ENCODE data around the gene PSMA4. TPM values are rescaled to one million over a fixed set of nuclear protein-coding genes. Genes with fewer than 3 reads are reported as not detected.

The PSMA4 gene
- total RNA-seq, 1 donor: 214 TPM

- no peak overlapping the region for H2AFZ ChIP-seq (ENCODE audit: low read length)
- H3K27me3 ChIP-seq (ENCODE audit: insufficient read depth, low read length): peaks cover 30% of the 10 kb centered on the region
- H3K36me3 ChIP-seq (ENCODE audit: insufficient read depth, low read length): no peaks in the 10 kb centered on the region
- TF ChIP-seq CTCF (IDR thresholded peaks at IDR 0.05; ENCODE audit: extremely low read depth, low read depth, low read length): no peak
- H3K4me2 ChIP-seq (ENCODE audit: insufficient read depth, low read length): no peak overlapping the region
- H4K20me1 ChIP-seq (ENCODE audit: insufficient read depth, low read length): no peaks in the 10 kb centered on the region
- no peaks in the 10 kb centered on the region for H3K9me3 ChIP-seq (ENCODE audit: low read depth, low read length)
- H3K4me1 ChIP-seq (ENCODE audit: insufficient read depth, low read length): peaks cover 6% of the 10 kb centered on the region
- no peak overlapping the region for H3K4me3 ChIP-seq (ENCODE audit: insufficient read depth, low read length)
- H3K27ac ChIP-seq (ENCODE audit: low read depth, low read length): no peak overlapping the region
- H3K79me2 ChIP-seq (ENCODE audit: insufficient read depth, low read length): no peaks in the 10 kb centered on the region
- DNase-seq (ENCODE audit: insufficient read length, low spot score, missing footprints): no peak
Observed at GRCh38 chr15:78567531-78567930, 27.3 kb downstream of the PSMA4 start.

GRCh38 chr15:78570710-78571109 lies 30.5 kb downstream of the PSMA4 start:
- H3K79me2 ChIP-seq (ENCODE audit: insufficient read depth, low read length): no peaks in the 10 kb centered on the region

GRCh38 chr15:78571382-78571781 lies 31.1 kb downstream of the PSMA4 start:
- Histone ChIP-seq H3K27me3 (ENCODE audit: insufficient read depth, low read length) (peaks cover 15% of the 10 kb centered on the region), H2AFZ (ENCODE audit: low read length) (no peak overlapping the region), H3K79me2 (ENCODE audit: insufficient read depth, low read length) (no peaks in the 10 kb centered on the region), H3K4me2 (ENCODE audit: insufficient read depth, low read length) (no peak overlapping the region), H3K4me3 (ENCODE audit: insufficient read depth, low read length) (no peak overlapping the region), H3K36me3 (ENCODE audit: insufficient read depth, low read length) (no peaks in the 10 kb centered on the region), H3K9me3 (ENCODE audit: low read depth, low read length) (no peaks in the 10 kb centered on the region), H3K27ac (ENCODE audit: low read depth, low read length) (no peak overlapping the region), H4K20me1 (ENCODE audit: insufficient read depth, low read length) (no peaks in the 10 kb centered on the region), H3K4me1 (ENCODE audit: insufficient read depth, low read length) (no peaks in the 10 kb centered on the region)
- DNase-seq (ENCODE audit: insufficient read length, low spot score, missing footprints): no peak
- TF ChIP-seq CTCF (IDR thresholded peaks at IDR 0.05; ENCODE audit: extremely low read depth, low read depth, low read length): no peak

More at GRCh38 chr15:78570710-78571109, 30.5 kb downstream of the PSMA4 start:
- no peak for TF ChIP-seq CTCF (IDR thresholded peaks at IDR 0.05; ENCODE audit: extremely low read depth, low read depth, low read length)
- no peak overlapping the region for H3K4me3 ChIP-seq (ENCODE audit: insufficient read depth, low read length)
- no peak overlapping the region for H3K27ac ChIP-seq (ENCODE audit: low read depth, low read length)
- H3K9me3 ChIP-seq (ENCODE audit: low read depth, low read length): no peaks in the 10 kb centered on the region
- H3K36me3 ChIP-seq (ENCODE audit: insufficient read depth, low read length): no peaks in the 10 kb centered on the region
- H3K4me2 ChIP-seq (ENCODE audit: insufficient read depth, low read length): no peak overlapping the region
- peaks cover 15% of the 10 kb centered on the region for H3K27me3 ChIP-seq (ENCODE audit: insufficient read depth, low read length)
- H3K4me1 ChIP-seq (ENCODE audit: insufficient read depth, low read length): peaks cover 6% of the 10 kb centered on the region
- no peak for DNase-seq (ENCODE audit: insufficient read length, low spot score, missing footprints)
- no peaks in the 10 kb centered on the region for H4K20me1 ChIP-seq (ENCODE audit: insufficient read depth, low read length)
- no peak overlapping the region for H2AFZ ChIP-seq (ENCODE audit: low read length)

- DNase-seq (ENCODE audit: insufficient read length, low spot score, missing footprints): no peak
- Histone ChIP-seq H2AFZ (ENCODE audit: low read length) (no peak overlapping the region), H3K4me3 (ENCODE audit: insufficient read depth, low read length) (no peak overlapping the region), H3K4me2 (ENCODE audit: insufficient read depth, low read length) (no peak overlapping the region), H3K9me3 (ENCODE audit: low read depth, low read length) (no peaks in the 10 kb centered on the region), H3K36me3 (ENCODE audit: insufficient read depth, low read length) (no peaks in the 10 kb centered on the region), H3K79me2 (ENCODE audit: insufficient read depth, low read length) (no peaks in the 10 kb centered on the region), H3K4me1 (ENCODE audit: insufficient read depth, low read length) (no peaks in the 10 kb centered on the region), H3K27ac (ENCODE audit: low read depth, low read length) (no peak overlapping the region), H3K27me3 (ENCODE audit: insufficient read depth, low read length) (peaks cover 5% of the 10 kb centered on the region), H4K20me1 (ENCODE audit: insufficient read depth, low read length) (no peaks in the 10 kb centered on the region)
- no peak for TF ChIP-seq CTCF (IDR thresholded peaks at IDR 0.05; ENCODE audit: extremely low read depth, low read depth, low read length)
Observed at GRCh38 chr15:78573416-78573815, 33.2 kb downstream of the PSMA4 start.

Measured in osteoblast (primary cell).